ENCODE measurements around the gene PPP3CA.

DNA sequence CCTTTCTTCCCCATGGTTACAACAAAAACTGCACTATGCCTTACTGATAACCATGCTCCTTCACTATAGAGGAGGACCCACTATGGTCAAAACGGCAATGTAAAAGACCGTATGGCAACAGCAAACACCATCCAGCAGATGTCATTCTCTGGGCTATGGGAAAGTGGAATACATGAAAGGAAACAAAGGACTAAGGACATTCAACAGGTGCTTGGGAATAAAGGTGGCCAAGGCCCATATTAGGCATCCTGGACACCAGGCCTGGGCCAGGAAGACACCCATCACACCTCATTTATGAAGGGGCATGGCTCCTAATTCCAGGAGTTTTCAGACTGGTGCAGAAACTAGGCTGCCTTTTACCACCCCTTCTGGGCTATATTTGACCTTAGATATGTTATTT lies 268.4 kb downstream of the PPP3CA start:
- no peak for TF ChIP-seq SRF (IDR thresholded peaks at IDR 0.05; ENCODE audit: low read depth, low read length)
- TF ChIP-seq EZH2 (IDR thresholded peaks at IDR 0.05; ENCODE audit: low read depth, low read length, severe bottlenecking): no peak
- TF ChIP-seq, protein P1, sequence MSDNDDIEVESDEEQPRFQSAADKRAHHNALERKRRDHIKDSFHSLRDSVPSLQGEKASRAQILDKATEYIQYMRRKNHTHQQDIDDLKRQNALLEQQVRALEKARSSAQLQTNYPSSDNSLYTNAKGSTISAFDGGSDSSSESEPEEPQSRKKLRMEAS (IDR thresholded peaks at IDR 0.05): no peak
- no peak for TF ChIP-seq RAD21 (IDR thresholded peaks at IDR 0.05 in 1 of 2, conservative IDR thresholded peaks at IDR 0.05 in 1 of 2; ENCODE audit: low read depth in 2 of 2, low read length in 2 of 2)
- TF ChIP-seq, protein P2, sequence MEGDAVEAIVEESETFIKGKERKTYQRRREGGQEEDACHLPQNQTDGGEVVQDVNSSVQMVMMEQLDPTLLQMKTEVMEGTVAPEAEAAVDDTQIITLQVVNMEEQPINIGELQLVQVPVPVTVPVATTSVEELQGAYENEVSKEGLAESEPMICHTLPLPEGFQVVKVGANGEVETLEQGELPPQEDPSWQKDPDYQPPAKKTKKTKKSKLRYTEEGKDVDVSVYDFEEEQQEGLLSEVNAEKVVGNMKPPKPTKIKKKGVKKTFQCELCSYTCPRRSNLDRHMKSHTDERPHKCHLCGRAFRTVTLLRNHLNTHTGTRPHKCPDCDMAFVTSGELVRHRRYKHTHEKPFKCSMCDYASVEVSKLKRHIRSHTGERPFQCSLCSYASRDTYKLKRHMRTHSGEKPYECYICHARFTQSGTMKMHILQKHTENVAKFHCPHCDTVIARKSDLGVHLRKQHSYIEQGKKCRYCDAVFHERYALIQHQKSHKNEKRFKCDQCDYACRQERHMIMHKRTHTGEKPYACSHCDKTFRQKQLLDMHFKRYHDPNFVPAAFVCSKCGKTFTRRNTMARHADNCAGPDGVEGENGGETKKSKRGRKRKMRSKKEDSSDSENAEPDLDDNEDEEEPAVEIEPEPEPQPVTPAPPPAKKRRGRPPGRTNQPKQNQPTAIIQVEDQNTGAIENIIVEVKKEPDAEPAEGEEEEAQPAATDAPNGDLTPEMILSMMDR (IDR thresholded peaks at IDR 0.05; ENCODE audit: control extremely low read depth in 1 of 3, insufficient read depth in 1 of 3, low read depth in 1 of 3, low read length in 3 of 3): no peak
- TF ChIP-seq EP300 (IDR thresholded peaks at IDR 0.05; ENCODE audit: borderline replicate concordance in 1 of 2, low read depth in 2 of 2, low read length in 2 of 2): no peak
- no peak for TF ChIP-seq POLR2A (IDR thresholded peaks at IDR 0.05; ENCODE audit: control extremely low read depth in 1 of 2, low read depth in 2 of 2, low read length in 2 of 2)
- TF ChIP-seq ZNF274 (IDR thresholded peaks at IDR 0.05; ENCODE audit: borderline replicate concordance, extremely low read depth, low read length): no peak
- TF ChIP-seq KDM1A (IDR thresholded peaks at IDR 0.05; ENCODE audit: borderline replicate concordance, low read length): no peak

Data from H1 (cell line).